HG03460 (cell line): ENCODE measurements around the gene GNAL.

Source experiments
- ATAC-seq: cut with Tn5 transposase; IDR thresholded peaks from one replicate; pipeline ENCODE4 v1.9.1; 2021; ENCODE audit not compliant: unreplicated experiment

Gene GNAL

DNA sequence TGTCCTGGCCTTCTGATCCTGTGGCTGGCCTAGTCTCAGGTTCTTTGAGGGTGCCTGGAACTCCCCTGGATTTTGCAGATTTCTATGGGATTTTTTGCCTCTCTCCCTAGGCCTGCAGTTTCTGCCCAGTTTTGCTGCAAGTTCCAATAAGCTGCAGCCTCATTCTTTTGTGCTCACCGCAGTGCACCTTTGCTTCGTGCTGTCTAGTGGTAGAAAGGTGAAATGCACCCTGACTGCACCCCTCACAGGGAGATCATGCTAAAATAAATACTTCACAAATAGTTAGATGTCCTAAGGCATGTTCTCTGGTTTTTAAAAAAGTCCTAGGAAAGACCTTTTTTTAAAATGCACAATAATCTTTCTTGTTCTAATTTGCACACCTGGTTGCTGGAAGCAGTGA is 72.5 kb downstream of the GNAL start:
- no peak for ATAC-seq

DNA sequence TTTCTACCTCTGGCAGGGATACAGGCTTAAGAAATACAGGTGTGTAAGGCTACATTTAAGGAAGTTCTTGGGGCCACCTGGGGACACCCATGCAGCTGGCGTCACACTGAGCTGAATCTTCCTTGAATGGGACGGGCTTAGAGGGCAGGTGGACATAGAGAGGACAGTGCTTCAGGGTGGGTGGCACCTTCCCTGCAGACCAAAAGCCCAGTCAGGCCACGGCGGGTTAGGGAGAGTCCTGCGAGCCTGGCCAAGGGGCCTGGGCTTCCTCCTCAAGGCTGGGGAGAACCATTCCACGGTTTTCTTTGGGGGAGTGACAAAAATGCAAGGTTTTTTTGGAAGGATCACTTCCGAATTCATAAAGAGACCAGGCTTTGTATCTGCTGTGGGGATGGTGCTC is 73.4 kb downstream of the GNAL start:
- ATAC-seq: no peak

DNA sequence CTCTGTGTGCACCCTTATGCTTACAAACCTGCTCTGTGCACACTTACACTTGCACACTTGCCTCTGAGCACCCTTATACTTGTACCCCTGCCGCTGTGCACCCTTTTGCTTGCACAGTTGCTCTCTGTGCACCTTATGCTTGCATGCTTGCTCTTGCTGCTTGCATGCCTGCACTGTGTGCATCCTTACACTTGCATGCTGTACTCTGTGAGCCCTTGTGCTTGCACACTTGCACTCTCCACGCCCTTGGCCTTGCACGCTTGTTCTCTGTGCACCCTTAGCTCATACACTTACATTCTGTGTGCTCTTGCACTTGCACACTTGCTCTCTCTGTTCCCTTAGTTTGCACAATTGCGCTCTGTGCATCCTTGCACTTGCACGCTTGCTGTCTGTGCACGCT is 78.3 kb downstream of the GNAL start:
- ATAC-seq: no peak

DNA sequence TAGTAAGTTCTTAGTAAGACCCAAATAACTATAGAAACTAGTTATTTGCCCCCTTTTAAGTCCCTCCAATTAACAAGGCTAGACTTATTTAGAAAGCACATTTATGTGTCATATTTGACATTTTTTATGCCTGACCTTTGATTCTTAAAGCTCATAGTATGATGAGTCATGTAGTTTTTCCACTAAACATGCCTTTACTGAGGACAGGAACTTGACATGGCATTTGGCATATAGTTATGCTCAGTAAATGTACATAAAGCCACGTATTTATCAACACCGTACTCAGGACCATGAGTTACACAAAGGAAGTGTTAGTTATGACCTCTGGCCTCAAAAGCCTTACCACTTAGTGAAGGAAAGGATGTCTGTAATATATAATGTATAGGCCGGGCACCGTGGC is 78.9 kb downstream of the GNAL start:
- ATAC-seq: no peak

DNA sequence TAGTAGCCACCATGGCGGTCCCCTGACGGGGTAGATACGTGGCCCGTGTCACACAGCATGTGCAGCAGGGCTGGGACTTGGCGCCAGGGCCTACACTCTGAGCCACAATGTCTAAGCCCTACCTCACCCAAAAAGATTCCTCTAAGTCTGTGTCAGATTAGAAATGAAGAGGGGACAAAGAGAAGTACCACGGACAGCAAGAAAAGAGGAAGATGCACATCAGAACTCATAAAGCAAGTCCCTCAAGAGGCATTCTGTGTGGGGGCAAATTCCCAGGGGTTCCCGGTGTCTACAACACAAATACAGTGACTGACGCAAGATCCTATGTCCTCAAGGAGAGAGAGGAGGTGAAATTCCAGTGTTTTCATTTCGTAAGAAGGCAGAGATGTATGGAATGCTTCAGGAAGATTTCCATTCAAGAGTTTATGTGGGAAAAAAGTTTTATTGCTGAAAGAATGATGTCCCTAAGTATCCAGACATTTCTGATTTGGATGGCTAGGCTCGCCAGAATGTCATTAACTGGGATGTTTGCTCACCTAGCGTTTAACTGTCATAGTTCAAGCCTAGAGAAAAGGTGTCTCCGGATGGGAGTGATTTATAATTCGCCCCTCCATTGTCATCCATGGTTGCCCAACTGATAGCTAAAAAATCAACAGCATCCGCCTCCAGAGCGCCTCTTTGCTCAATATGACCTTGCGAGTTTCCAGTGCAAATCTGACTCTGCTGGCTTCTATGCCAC is 86.5 kb downstream of the GNAL start:
- no peak for ATAC-seq

DNA sequence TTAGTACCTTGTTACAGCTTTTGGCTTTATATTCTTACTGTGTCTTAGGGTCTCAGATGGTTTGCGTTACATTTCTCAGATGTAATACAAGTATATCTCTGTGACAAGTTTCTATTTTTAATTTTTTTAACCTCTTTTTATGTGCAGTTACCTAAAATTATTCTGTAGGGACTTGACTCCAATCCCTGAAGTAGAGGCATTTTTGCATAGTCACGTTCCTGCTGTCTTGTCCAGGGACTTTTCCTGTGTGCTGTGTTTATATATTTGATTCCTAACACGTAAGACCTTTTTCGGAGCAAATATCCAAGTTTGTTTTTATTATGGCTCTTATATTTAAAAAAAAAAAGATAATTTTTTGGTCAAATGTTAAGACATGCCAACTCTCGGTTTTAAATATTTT is 91.0 kb downstream of the GNAL start:
- no peak for ATAC-seq

DNA sequence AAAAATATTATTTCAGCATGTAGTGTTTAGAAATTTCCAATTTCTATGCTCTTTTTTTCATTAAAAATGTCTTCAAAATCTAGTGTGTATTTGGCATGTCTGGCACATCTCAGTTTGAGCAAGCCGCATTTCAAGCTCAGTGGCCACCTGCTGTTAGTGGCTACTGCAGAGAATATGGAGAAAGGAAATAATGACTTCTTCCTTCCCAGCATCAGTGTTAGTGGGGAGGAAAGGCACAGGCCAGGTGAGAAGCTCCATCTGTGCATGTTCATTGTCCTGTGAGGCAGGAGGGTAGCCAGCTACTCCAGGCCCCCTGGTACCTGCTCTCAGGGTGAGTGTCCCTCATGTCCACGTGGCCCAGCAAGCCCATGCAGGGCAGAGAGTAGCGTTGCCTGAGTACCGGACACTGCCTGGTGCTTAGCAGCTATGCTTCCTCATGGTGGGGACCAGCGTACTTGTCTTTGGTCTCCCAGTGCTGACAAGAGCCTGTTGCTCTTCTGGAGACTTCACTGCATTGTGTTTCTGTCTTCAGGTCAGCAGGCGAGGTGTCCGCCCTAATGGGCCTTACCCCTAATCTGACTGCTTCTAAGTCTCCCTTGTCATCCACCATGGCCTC is 94.8 kb downstream of the GNAL start:
- ATAC-seq: no peak

DNA sequence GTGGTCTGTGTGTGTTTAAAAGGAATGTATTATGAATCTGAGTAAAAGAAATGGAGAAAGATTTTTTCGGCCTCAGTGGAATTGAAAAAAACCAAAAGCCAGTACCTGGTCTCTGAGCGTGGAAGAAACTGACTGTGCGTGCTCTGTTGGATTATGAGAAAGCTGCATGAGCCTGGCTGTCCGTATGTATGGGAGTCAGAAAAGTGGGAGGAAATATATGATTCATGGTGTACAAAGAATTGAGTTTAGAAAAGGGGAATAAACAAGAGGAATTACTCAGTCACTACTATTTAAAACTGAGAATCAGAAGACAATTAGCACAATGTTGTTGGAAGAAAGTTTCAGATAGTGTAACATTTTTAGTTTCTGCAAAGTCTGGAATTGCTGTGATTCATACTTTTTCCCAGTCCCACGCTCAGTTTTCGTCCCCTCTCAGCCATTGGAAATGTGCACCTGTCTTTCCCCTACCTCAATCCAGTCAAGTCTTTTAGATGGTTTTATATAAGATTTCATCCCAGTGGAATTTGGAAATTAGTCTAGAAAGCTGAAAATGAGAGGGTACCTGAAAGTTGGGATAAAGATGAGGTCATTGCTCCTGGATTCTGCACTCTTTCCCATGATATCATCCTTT is 95.7 kb downstream of the GNAL start:
- ATAC-seq: no peak

DNA sequence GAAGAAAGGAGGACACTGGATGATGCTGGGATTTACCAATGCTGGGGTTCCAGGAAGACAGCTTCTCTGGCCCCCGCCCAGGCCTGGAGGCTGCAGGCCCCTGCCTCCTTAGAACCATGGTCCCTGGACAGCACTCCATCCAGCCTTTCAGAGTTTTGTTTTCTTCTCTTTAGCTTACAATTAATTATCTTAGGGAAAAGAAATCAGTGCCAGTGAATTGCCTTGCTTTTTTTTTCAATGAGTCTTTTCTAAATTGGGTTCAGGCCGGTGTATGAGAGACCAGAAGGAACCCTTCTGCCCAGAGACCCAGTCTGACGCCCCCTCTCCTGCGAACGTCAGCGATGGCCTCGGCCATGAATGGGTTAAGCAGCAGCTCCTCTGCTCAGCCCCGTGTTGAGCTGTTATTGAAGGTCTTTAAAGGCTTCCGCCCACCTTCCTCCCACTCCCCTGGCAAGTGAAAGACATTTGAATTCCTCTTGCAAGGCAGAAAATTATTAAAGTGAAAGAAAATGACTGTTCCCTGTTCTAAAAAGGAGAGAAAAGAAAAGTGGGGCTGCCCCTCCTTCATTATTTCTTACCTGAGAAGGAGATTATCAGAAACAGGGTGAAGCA is 96.5 kb downstream of the GNAL start:
- no peak for ATAC-seq

DNA sequence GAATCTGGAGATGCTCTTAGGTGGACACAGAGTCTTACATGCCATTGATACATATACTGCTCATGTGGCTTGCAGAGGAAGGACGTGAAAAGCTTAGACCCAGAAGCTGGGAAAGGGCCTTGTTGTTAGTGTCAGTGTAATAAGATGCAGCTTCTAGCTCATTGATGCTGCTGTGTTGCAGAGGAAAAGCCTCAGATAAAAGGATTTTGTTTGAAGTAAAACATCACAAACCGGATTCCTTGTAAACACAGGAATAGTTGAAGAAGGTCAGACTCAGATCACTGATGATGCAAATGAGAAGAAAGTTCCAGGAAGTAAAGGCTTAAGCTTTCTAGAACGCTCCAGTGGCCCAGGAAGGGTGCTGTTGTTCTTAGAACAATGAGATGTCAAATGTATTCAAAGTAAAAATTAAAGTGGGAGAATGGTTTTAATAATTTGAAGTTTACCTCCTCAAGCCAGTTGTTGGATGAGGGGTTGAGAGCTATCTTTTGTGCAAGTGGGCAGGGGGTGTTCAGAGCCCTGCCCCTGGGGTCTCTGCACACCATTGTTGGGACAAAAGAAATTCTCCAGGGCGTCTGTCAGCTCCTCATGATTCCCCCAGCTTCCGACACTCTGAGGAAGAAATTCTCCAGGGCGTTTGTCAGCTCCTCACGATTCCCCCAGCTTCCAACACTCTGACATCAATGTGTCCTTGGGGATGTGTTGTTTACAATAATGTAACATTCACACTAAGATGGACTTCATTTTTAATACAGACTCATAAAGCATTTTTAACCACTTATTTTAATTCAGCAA is 100.8 kb downstream of the GNAL start:
- no peak for ATAC-seq

DNA sequence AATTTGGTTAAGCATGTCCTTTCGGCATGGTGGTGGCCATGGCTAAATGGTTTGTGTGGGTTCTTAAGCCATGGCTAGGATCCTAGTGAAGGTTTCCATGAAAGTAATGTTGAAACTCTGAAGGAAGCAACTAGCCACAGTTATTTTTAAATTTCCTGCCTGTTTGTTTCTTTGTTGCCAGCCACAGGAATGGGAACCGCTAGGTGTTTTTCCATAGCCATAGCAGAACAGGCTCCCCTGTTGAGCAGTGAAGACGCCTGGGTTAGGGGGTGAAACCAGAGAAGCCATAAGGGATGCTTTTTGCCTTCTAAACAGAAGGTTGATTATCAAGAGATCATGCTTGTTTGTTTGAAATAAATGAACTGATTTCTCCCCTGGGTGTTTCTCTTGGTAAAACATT is 102.1 kb downstream of the GNAL start:
- no peak for ATAC-seq

DNA sequence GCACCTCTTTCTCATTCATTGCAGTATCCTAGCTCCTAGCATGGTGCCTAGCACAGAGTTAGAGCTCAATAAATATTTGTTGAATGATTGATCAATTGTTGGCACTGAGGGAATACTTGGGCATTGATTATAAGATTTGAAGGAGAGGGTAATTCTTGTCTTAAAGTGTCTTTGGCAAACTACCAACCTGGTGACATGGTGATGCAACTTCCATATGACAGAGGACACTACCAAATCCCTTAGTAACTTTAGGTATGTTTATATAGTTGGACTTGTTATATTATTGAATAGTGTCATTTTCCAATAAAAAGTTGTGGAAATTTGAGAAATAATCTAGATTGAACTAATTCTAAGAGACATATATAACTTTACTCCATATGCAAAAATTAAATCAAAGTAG is 103.6 kb downstream of the GNAL start:
- ATAC-seq: no peak

DNA sequence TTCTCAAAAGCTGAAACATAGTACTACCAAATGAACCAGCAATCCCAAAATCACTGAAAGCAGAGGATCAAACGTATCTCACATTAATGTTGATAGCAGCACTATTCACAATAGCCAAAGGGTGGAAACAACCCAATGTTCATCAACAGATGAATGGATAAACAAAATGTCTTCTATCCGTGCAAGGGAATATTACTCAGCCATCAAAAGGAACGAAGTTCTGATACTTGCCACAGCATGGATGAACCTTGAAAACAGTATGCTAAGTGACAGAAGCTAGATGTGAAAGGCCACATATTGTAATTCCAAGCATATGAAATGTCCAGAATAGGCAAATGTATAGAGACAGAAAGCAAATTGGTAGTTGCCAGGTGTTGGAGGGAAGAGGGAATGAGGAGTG is 105.1 kb downstream of the GNAL start:
- no peak for ATAC-seq

DNA sequence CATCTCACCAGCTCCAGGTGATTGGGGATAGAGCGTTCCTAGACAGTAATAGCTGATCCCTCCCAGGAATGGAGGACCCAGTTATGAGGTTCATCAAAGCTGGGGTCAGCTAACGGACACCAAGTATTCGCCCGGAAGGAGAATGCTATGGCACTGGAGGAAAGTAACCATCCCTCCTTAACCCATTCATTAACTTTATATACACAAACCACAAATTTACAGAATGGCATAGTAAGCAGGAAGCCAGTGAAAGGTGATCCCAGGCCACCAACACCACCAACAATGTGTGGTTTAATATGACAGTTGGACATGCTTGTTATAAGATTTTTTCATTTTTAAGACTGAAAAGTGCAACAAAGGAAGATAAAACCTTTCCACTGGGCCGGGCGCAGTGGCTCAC is 106.9 kb downstream of the GNAL start:
- no peak for ATAC-seq

DNA sequence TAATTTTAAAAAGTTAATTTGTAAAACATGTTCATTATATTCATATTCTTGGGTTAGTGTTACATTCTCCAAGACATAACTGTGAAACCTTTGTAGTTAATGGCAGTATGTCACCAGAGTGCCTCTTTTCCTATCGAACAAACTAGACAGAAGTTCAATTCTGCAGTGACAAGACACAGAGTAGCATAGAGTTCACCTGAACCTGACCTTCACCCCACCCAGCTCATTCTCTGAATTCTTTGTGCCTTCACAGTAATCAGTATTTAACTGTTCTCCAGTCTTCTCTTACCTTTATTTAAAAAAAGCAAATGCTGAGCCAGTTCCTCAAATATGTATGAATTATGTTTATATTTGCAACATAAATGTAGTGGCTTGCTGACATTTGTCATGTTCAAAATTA is 109.2 kb downstream of the GNAL start:
- no peak for ATAC-seq

DNA sequence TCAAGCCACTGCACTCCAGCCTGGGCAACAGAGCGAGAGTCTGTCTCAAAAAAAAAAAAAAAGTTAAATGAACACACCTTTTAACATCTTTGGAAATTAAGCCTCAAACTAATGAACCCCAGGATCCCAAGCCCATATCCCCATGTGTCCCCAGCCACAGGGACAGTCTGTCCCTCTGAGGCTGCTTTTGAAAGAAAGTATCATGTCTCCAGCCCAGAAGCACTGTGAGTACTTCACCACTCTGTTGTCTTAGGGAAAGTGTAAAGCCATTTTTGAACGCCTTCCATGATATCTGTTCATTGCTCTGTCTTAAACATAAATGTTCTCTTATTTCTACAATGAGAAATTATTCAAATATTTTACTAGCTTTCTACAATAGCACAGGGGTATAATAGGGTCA is 110.0 kb downstream of the GNAL start:
- ATAC-seq: no peak

DNA sequence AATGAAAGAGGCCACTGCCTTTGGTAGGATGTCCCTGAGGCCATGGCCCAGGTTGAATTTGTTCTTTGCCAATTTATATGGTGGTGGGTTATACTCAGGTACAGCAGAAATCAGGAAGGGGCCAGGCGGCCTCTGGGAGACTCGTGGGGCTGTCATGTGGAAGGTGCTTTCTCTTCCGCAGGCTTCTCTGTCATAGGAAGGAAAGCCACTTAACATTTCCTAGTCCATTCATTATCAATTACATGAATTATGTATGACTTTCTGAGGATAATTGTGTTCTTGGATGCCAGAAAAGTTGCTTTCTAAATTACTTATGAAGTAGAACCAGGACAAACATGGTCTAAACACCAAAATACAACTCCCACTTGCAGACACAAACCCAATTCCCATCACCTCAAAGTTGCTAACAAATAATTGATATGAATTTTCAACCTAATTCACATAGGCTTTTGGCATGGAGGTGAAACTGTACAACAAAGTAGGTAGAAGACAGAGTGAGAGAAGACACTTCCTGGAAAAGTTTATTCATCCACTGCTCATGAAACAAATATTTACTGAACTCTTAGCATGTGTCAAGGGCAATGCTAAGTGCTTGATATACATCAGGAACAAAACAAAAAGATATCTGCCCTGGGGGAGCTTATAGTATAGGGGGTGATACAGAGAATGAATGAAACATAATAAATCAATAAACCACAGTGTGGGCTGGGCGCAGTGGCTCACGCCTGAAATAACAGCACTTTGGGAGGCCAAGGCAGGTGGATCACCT is 111.7 kb downstream of the GNAL start:
- ATAC-seq: no peak

DNA sequence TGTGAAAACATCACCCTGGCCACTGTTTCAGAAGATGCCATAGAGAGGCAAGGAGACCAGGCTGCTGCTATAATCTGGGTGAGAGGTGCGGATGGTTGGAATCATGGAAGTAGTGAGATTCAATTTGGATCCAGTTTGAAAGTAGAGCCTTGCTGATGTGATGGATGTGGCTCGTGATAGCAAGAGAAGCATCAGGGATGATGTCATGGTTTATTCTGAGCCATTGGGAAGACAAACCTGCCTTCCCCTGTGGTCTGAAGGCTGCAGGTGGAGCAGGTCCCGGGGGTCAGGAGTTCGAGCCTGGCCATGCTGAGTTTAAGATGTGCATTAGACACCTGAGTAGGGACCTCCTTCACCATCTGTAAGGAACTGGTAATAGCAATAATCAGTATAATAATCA is 112.5 kb downstream of the GNAL start:
- no peak for ATAC-seq

DNA sequence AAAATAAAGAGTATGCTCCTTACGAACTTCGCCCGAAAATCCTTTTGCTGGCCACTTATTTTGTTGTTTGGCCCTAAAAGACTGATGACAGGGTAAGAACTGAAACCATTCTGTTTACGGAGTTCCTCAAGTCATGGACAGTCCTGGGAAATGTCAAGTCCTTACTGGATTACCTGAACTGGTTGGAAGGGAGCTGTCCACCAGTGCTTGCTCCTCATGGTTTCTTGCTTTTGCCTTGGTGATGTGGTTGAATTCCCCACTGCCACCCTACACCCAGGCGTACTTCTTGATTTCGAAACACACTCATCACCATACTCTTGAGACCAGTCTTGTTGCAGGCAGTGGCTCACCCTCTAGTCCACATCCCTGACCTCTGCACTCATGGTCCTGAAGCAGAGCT is 113.1 kb downstream of the GNAL start:
- no peak for ATAC-seq

DNA sequence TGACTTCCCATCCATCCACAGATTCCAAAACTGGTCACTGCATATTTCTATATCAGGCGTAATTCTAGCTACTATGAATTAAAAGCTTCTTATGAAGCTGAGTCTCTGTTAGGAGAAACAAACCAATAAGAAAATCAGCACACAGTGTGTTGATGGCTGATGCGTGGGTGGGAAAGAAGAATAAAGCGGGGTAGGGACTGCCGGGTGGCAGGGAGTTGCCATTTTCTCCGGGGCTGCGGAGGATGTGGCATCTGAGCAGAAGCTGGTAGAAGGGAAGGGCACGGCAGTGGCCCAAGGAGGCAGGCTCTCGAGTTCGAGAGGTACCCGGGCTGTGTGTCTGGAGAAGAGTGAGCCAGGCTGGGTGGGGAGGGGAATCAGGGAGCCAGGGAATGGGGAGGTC is 113.5 kb downstream of the GNAL start:
- ATAC-seq: no peak

DNA sequence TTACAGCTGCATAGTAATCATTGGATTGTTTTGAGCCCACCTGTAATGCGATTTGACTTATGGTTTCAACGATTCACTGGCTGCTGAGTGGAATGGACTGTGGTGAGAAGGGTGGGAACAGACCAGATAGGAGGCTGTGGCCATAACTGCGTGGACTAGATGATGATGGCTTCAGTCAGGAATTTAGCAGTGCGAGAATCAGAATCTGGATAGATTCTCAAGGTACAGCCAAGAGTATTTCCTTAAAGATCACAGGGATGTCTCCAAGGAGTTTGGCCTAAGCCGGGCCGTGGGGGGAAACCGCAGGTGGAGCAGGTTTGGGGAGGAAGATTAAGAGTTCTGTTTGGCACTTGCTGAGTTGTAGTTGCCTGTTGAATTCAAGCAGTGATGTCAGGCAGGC is 118.2 kb downstream of the GNAL start:
- ATAC-seq: no peak
